MM.1S (cell line): ENCODE data around the gene SFTPB.

Experiments
- CTCF ChIP-seq: fragments of 300-600 bp; sonication (generic); IDR thresholded peaks from 2 replicates; pipeline ENCODE4 v1.5.1; 2016; ENCODE audit warnings: antibody characterized with exemption, low read length, mixed read lengths
- EZH2 ChIP-seq: fragments of 300-600 bp; sonication (generic); optimal IDR thresholded peaks from 2 replicates; pipeline ENCODE3; 2017; ENCODE audit warnings: low read depth, mild to moderate bottlenecking, antibody characterized with exemption, low read length, mixed read lengths
- EZH2phosphoT487 ChIP-seq: fragments of 300-600 bp; sonication (generic); IDR thresholded peaks from 2 replicates; pipeline ENCODE4 v1.6.1; 2018; ENCODE audit warnings: antibody characterized with exemption, low read length

- no peak for TF ChIP-seq EZH2
- no peak for TF ChIP-seq CTCF
- TF ChIP-seq EZH2phosphoT487, result no peak
Measured at GRCh38 chr2:85652056-85652455, 15.9 kb downstream of the SFTPB start.
